ENCODE measurements around the gene NUDT3.
"Not testable (repeated sequence)": the region's sequence is repeated elsewhere in the genome, so short reads cannot be mapped to it uniquely, and the experiment has no call there.

NUDT3 gene

GRCh38 chr6:34269658-34270341, 122.7 kb downstream of the NUDT3 start:
- FAIRE-seq; DNase-seq (ENCODE audit: insufficient read length, low spot score): not testable (repeated sequence)

GRCh38 chr6:34269132-34269531, 123.3 kb downstream of the NUDT3 start:
- DNase-seq (ENCODE audit: insufficient read length, low spot score); FAIRE-seq: not testable (repeated sequence)

GRCh38 chr6:34267746-34268145, 124.7 kb downstream of the NUDT3 start:
- FAIRE-seq = no peak
- no peak for DNase-seq (ENCODE audit: insufficient read length, low spot score)

- DNase-seq (ENCODE audit: insufficient read length, low spot score); FAIRE-seq: not testable (repeated sequence)
These were observed 129.0 kb downstream of the NUDT3 start for GRCh38 chr6:34263484-34263883.

GRCh38 chr6:34260576-34261267, 131.7 kb downstream of the NUDT3 start:
- DNase-seq (ENCODE audit: insufficient read length, low spot score) = no peak
- no peak for FAIRE-seq

GRCh38 chr6:34259529-34260069, 132.9 kb downstream of the NUDT3 start:
- FAIRE-seq (no peak), DNase-seq (ENCODE audit: insufficient read length, low spot score) (no peak)

GRCh38 chr6:34252395-34252794, 140.1 kb downstream of the NUDT3 start:
- not testable (repeated sequence) for FAIRE-seq; DNase-seq (ENCODE audit: insufficient read length, low spot score)

- DNase-seq (ENCODE audit: insufficient read length, low spot score) = no peak
- no peak for FAIRE-seq
These were observed 142.8 kb downstream of the NUDT3 start for GRCh38 chr6:34249469-34250261.

- peak; percentile 26 for FAIRE-seq
These were observed 143.6 kb downstream of the NUDT3 start, which contains the start of gene SMIM29 for GRCh38 chr6:34248727-34249468. SMIM29 (minus strand) TSS chr6:34249006; CDS start chr6:34247791, 1,215 bp downstream.

GRCh38 chr6:34248198-34248726, 144.2 kb downstream of the NUDT3 start:
- no peak for DNase-seq (ENCODE audit: insufficient read length, low spot score)

More at GRCh38 chr6:34248727-34249468, 143.6 kb downstream of the NUDT3 start, which contains the start of gene SMIM29:
- peak; percentile 91 for DNase-seq (ENCODE audit: insufficient read length, low spot score)

GRCh38 chr6:34247481-34248197, 144.8 kb downstream of the NUDT3 start:
- FAIRE-seq (no peak), DNase-seq (ENCODE audit: insufficient read length, low spot score) (no peak)

More at GRCh38 chr6:34248198-34248726, 144.2 kb downstream of the NUDT3 start:
- no peak for FAIRE-seq

GRCh38 chr6:34246563-34247391, 145.7 kb downstream of the NUDT3 start:
- DNase-seq (ENCODE audit: insufficient read length, low spot score) (no peak), FAIRE-seq (no peak)

GRCh38 chr6:34246249-34246562, 146.3 kb downstream of the NUDT3 start:
- DNase-seq (ENCODE audit: insufficient read length, low spot score) = no peak
- no peak for FAIRE-seq

GRCh38 chr6:34245761-34246140, 146.7 kb downstream of the NUDT3 start:
- not testable (repeated sequence) for DNase-seq (ENCODE audit: insufficient read length, low spot score); FAIRE-seq

- not testable (repeated sequence) for FAIRE-seq; DNase-seq (ENCODE audit: insufficient read length, low spot score)
These were observed 147.3 kb downstream of the NUDT3 start for GRCh38 chr6:34245032-34245760.

GRCh38 chr6:34243901-34244884, 148.3 kb downstream of the NUDT3 start:
- DNase-seq (ENCODE audit: insufficient read length, low spot score) (peak; percentile 90), FAIRE-seq (no peak)
